ENCODE data around the gene ASCL2.

The ASCL2 gene

DNA sequence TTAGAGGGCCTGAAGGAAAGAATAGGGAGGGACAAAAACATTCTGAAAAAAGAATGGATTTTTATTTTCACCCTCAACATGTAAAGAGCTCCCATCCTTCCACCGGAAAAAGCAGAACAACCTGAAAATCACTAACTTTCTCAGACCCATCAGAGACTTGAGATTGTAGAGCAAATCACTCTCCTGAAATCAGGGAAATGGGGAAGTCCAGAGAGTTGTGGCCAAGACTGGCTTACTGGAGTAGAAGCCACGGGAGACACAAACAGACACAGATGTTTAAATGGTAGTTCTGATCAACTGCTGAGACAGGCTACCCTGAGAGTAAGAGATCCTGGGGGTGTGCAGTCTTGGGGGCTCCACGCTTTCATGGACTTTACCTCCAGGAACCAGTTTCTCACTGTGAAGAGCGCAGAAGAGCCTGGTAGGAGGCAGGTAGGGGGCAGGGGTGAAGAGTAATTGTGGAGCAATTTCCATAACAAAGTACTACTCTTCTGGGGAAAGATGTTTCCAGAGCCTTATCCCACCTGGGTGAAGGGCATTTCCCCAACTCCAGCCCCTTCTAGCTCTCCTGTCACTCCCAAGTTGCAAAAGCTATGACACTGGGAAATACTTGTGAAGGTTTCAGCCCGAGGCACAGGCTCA lies 47.1 kb downstream of the ASCL2 start:
- no peak for DNase-seq

DNA sequence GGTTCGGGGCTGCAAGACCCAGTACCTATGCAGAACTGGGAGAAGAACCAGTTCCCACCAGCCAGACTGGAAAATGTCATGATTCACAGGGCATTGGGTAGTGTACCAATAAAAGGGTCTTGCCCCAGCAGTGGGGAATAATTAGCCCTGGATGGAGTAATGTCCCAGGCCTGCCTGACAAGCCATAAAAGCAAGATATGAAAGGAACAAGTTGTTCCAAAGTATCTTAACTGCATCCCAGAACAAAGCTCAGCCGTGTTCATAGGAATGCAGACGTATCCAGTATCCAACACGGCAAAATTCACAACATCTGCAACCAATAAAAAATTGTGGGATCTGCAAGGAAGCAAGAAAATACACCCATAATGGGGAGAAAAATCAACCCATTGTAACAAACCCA lies 47.9 kb downstream of the ASCL2 start:
- DNase-seq: no peak

DNA sequence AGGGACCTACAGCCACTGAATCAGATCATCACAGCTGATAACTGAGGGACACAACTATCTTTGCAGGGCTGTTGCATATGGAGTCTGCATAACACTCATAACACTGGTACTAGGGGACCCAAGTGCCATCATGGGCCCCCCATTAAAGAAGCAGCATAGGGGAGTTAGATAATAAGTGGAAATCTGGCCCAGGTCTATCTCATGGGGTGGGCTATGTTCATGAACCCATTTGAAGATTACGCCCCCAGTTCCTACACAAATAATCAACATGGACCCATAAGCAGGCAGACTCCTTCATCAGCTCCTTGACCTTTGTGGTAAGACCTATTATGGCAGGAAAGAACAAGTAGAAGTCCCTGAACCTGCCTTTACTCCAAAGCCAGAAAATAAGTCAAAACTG lies 48.8 kb downstream of the ASCL2 start:
- DNase-seq: no peak

DNA sequence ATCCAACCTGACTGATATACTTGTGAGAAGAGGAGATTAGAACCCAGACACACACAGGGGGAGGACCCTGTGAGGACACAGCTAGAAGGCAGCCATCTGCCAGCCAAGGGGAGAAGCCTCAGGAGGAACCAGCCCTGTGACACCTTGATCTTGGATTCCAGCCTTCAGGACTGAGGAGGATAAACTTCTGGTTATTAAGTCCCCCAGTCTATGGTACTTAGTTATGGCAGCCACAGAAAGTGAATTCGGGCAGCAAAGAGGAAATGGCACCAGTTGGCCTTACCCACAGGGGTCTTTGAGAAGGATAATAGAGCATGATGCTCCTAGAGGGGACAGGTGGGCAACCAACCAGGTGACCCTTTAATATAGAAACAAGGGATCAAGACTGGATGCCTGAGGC lies 49.4 kb downstream of the ASCL2 start:
- no peak for DNase-seq

DNA sequence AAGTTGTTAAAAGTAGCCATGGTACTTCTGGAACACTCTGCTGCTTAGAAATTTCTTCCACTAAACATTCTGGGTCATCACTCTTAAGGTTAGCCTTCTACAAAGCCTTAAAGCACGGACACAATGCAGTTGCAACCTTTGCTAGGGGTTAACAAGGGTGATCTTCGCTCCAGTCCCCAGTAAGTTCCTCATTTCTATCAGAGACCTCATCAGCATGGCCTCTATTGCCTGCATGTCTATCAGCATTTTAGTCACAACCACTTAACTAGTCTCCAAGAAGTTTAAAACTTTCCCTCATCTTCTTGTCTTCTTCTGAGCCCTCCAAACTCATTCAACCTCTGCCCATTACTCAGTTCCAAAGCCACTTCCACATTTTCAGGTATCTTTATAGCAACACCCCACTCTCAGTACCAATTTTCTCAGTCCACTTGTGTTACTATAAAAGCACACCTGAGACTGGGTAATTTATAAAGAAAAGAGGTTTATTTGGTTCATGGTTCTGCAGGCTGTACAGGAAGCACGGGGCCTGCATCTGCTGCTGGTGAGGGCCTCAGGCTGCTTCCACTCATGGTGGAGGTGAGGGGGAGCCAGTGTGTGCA lies 50.1 kb downstream of the ASCL2 start:
- no peak for DNase-seq

DNA sequence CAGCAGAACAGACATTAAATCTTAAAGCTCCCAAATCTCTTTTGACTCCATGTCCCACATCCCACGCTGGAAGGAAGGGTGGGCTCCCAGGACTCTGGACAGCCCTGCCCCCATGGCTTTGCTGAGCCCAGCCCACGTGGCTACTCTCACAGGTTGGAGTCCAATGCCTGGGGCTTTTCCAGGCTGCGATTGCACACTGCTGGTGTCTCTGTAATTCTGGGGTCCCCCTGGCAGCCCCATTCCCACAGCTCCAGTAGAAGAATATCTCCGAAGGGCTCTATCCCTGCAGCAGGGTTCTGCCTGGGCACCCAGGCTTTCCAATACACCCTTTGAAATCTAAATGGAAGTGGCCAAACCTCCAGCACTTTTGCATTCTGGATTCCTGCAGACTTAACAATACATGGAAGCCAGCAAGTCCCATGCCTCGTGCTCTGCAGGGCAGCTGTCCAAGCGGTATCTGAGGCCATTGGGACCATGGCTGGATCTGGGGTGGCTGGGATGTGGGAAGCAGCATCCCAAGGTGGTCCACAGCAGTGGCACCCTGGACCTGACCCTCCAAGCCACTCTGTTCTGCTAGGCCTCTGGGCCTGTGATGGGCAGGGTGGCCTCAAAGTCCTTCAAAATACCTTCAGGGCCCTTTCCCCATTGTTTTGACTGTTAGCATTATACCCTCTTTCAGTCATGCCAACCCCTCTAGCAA lies 50.9 kb downstream of the ASCL2 start:
- no peak for DNase-seq
